Measurements from ENCODE around the gene THOC6.

THOC6 gene

GRCh38 chr16:3023669-3024478 is at the start of gene THOC6, which contains the start of gene HCFC1R1:
THOC6 (plus strand) TSS chr16:3024035; CDS start chr16:3024327, 292 bp downstream.
HCFC1R1 (minus strand) TSS chr16:3023942; CDS start chr16:3023941, 1 bp downstream.
- Histone ChIP-seq H3K27ac (ENCODE audit: poor library complexity, severe bottlenecking) (peak within 1 kb of the TSS; percentile 100), H3K9me3 (ENCODE audit: severe bottlenecking) (no peaks in the 10 kb centered on the region), H3K4me1 (ENCODE audit: insufficient read depth, poor library complexity, severe bottlenecking) (peaks cover 10% of the 10 kb centered on the region), H3K36me3 (ENCODE audit: low read depth) (peaks cover 44% of the 10 kb centered on the region), H3K27me3 (ENCODE audit: insufficient read depth, poor library complexity, severe bottlenecking) (peaks cover 5% of the 10 kb centered on the region), H3K4me3 (ENCODE audit: severe bottlenecking) (peak within 1 kb of the TSS; percentile 89)
- DNase-seq (ENCODE audit: low spot score) (peak; percentile 99), ATAC-seq (ENCODE audit: low read depth) (peak; percentile 52)
- TF ChIP-seq CTCF (IDR thresholded peaks at IDR 0.05; ENCODE audit: poor library complexity, severe bottlenecking) = no peak

- Histone ChIP-seq H3K36me3 (ENCODE audit: low read depth) (peaks cover 73% of the 10 kb centered on the region), H3K4me3 (ENCODE audit: severe bottlenecking) (no peak overlapping the region), H3K4me1 (ENCODE audit: insufficient read depth, poor library complexity, severe bottlenecking) (peaks cover 5% of the 10 kb centered on the region), H3K27me3 (ENCODE audit: insufficient read depth, poor library complexity, severe bottlenecking) (no peaks in the 10 kb centered on the region), H3K27ac (ENCODE audit: poor library complexity, severe bottlenecking) (no peak overlapping the region), H3K9me3 (ENCODE audit: severe bottlenecking) (no peaks in the 10 kb centered on the region)
- ATAC-seq (ENCODE audit: low read depth) (no peak), DNase-seq (ENCODE audit: low spot score) (no peak)
- TF ChIP-seq CTCF (IDR thresholded peaks at IDR 0.05; ENCODE audit: poor library complexity, severe bottlenecking) = no peak
These were observed 49.3 kb upstream of the THOC6 start for GRCh38 chr16:2974319-2975056.

GRCh38 chr16:2975161-2975795 is 48.6 kb upstream of the THOC6 start:
- ATAC-seq (ENCODE audit: low read depth) (no peak), DNase-seq (ENCODE audit: low spot score) (no peak)
- Histone ChIP-seq H3K9me3 (ENCODE audit: severe bottlenecking) (no peaks in the 10 kb centered on the region), H3K27me3 (ENCODE audit: insufficient read depth, poor library complexity, severe bottlenecking) (no peaks in the 10 kb centered on the region), H3K4me3 (ENCODE audit: severe bottlenecking) (no peak overlapping the region), H3K4me1 (ENCODE audit: insufficient read depth, poor library complexity, severe bottlenecking) (peaks cover 5% of the 10 kb centered on the region), H3K27ac (ENCODE audit: poor library complexity, severe bottlenecking) (no peak overlapping the region), H3K36me3 (ENCODE audit: low read depth) (peaks cover 73% of the 10 kb centered on the region)
- TF ChIP-seq CTCF (IDR thresholded peaks at IDR 0.05; ENCODE audit: poor library complexity, severe bottlenecking) = no peak

GRCh38 chr16:2976201-2976600 is 47.6 kb upstream of the THOC6 start:
- H3K4me3 ChIP-seq (ENCODE audit: severe bottlenecking) = no peak overlapping the region
- DNase-seq (ENCODE audit: low spot score) (no peak), ATAC-seq (ENCODE audit: low read depth) (no peak)
- H3K9me3 ChIP-seq (ENCODE audit: severe bottlenecking) = no peaks in the 10 kb centered on the region
- peaks cover 68% of the 10 kb centered on the region for H3K36me3 ChIP-seq (ENCODE audit: low read depth)
- TF ChIP-seq CTCF (IDR thresholded peaks at IDR 0.05; ENCODE audit: poor library complexity, severe bottlenecking) = no peak
- H3K27me3 ChIP-seq (ENCODE audit: insufficient read depth, poor library complexity, severe bottlenecking) = no peaks in the 10 kb centered on the region
- H3K27ac ChIP-seq (ENCODE audit: poor library complexity, severe bottlenecking) = no peak overlapping the region
- H3K4me1 ChIP-seq (ENCODE audit: insufficient read depth, poor library complexity, severe bottlenecking) = peaks cover 5% of the 10 kb centered on the region
